MCF 10A (cell line): Measurements from ENCODE around the gene SART3. TPM values are rescaled to one million over a fixed set of nuclear protein-coding genes. Genes with fewer than 3 reads are reported as not detected.

Experiments
- BruUV-seq: library from RNA; stranded (reverse); fragments of 400-500 nt; replicated peaks from 2 replicates; lab custom pipeline; 2021; lab: Mats Ljungman, UMichigan
- CTCF ChIA-PET: fragments of 300-600 bp; sonication (Branson Sonifier 250); formaldehyde crosslinking; extraction: SDS; loops from one replicate; lab custom pipeline; 2021; ENCODE audit warnings: antibody characterized with exemption, inconsistent platforms; lab: Yijun Ruan, JAX
- POLR2A ChIA-PET: fragments of 300-600, 350-650 bp; sonication (Branson Sonifier 250); formaldehyde crosslinking; extraction: SDS; loops from one replicate; lab custom pipeline; 2020; ENCODE audit warnings: antibody characterized with exemption, inconsistent platforms; lab: Yijun Ruan, JAX
- DNase-seq: peaks from one replicate; pipeline ENCODE4 v3.0.0-alpha.2; 2018; ENCODE audit not compliant: unreplicated experiment
- H3K27ac Mint-ChIP-seq: one replicate; pipeline ENCODE4 v1.8.0; 2022; ENCODE audit warnings: mild to moderate bottlenecking, low read depth, mixed read lengths; ENCODE audit not compliant: unreplicated experiment
- H3K27me3 Mint-ChIP-seq: one replicate; pipeline ENCODE4 v1.8.0; 2022; ENCODE audit warnings: mixed read lengths; ENCODE audit not compliant: insufficient read depth, unreplicated experiment
- H3K36me3 Mint-ChIP-seq: one replicate; pipeline ENCODE4 v1.8.0; 2022; ENCODE audit warnings: mild to moderate bottlenecking, moderate library complexity, mixed read lengths; ENCODE audit not compliant: insufficient read depth, unreplicated experiment
- H3K4me1 Mint-ChIP-seq: one replicate; pipeline ENCODE4 v1.8.0; 2022; ENCODE audit warnings: mixed read lengths; ENCODE audit not compliant: insufficient read depth, unreplicated experiment
- H3K4me3 Mint-ChIP-seq: one replicate; pipeline ENCODE4 v1.8.0; 2022; ENCODE audit warnings: mild to moderate bottlenecking, moderate library complexity, mixed read lengths; ENCODE audit not compliant: unreplicated experiment
- H3K9me3 Mint-ChIP-seq: one replicate; pipeline ENCODE4 v1.8.0; 2022; ENCODE audit warnings: mixed read lengths; ENCODE audit not compliant: unreplicated experiment
- intact Hi-C: fragments of 100-400 bp; cut with micrococcal nuclease; formaldehyde crosslinking; loops from 2 replicates; pipeline ENCODE4 v1.14.1; 2022
- total RNA-seq: library from RNA; stranded (reverse); gene quantifications from 2 replicates; pipeline ENCODE4 v1.2.3, GENCODE V29; 2022
- TF ChIP-seq, protein P1 (sequence below): fragments of 200-600 bp; IDR thresholded peaks from one replicate; pipeline ENCODE4 v1.8.0; 2022; ENCODE audit warnings: antibody characterized with exemption, mild to moderate bottlenecking; ENCODE audit not compliant: unreplicated experiment

Gene SART3
- total RNA-seq, 1 experiment from 2014 or later: 73.4 TPM

DNA sequence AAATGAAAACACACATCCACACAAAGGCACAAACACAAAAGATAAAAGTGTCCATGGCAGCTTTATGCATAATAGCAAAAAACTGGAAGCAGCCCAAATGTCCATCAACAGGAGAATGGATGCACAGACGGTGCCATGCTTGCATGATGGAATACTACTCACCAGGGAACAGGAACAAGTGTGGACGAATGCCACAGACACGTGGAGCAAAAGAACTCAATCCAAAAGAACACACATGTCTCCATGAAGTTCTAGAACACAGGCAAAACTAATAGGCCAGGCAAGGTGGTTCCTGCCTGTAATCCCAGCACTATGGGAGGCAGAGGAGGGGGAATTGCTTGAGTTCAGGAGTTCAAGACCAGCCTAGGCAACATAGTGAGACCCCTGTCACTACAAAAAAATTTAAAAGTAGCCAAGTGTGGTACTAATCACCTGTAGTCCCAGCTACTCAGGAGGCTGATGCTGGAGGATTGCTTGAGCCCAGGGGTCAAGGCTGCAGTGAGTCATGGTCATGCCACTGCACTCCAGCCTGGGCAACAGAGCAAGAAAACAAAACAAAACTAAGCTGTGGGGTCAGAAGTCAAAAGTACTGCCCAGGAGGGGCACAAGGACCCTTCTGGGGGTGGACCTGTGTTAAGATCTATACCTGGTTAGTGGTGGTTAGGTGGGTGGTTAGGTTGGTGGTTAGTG is 44.2 kb upstream of the SART3 start:
- Mint-ChIP-seq H3K36me3 (no peaks in the 10 kb centered on the region), H3K27me3 (no peaks in the 10 kb centered on the region), H3K4me1 (no peaks in the 10 kb centered on the region), H3K9me3 (no peaks in the 10 kb centered on the region), H3K27ac (no peak overlapping the region), H3K4me3 (no peak overlapping the region)
- no peak for DNase-seq
- TF ChIP-seq, protein P1, sequence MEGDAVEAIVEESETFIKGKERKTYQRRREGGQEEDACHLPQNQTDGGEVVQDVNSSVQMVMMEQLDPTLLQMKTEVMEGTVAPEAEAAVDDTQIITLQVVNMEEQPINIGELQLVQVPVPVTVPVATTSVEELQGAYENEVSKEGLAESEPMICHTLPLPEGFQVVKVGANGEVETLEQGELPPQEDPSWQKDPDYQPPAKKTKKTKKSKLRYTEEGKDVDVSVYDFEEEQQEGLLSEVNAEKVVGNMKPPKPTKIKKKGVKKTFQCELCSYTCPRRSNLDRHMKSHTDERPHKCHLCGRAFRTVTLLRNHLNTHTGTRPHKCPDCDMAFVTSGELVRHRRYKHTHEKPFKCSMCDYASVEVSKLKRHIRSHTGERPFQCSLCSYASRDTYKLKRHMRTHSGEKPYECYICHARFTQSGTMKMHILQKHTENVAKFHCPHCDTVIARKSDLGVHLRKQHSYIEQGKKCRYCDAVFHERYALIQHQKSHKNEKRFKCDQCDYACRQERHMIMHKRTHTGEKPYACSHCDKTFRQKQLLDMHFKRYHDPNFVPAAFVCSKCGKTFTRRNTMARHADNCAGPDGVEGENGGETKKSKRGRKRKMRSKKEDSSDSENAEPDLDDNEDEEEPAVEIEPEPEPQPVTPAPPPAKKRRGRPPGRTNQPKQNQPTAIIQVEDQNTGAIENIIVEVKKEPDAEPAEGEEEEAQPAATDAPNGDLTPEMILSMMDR: no peak
- no TSS peak for BruUV-seq
- intact Hi-C loops: no loop called here
- POLR2A ChIA-PET: no interaction called here
- CTCF ChIA-PET: interaction anchor here (0.6 to 1.6 kb wide), 2 partner anchors 13 to 86 kb away, joined by 3 to 7 read pairs; no protein-coding TSS in a partner anchor

DNA sequence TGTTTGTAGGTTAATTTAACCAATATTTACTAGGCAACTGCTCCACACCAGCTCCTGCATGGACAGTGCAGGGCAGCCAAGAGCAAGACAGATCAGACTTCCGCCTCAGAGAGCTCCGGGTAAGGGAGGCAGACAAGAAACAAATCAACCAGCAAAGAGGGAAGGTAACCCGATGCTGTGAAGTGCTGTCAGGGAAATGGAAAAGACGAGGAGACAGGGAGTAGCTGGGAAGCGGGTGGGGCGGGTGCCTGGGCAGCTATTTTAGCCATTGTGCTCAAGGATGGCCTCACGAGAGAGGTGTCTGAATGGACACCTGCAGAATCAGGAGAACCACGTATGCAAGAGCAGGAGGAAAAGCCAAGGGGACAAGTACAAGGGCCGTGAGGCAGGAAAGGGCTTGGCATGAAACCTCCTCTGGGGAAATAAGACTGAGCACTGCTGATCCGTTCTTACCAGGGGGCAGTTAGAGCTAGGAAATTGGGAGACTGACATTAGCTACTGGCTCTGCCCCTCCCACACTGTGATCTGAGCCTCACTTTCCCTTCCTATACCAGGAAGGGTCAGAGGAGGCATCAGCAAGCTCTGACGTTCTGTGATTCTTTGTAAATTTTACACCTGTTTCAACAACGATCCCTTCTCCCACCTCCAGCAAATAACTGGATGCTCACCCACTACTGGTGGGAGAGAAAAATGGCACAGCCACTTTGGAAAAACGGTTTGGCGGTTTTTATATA is 43.4 kb upstream of the SART3 start:
- no TSS peak for BruUV-seq
- TF ChIP-seq, protein P1: no peak
- Mint-ChIP-seq H3K27ac (no peak overlapping the region), H3K4me3 (no peak overlapping the region), H3K27me3 (no peaks in the 10 kb centered on the region), H3K36me3 (no peaks in the 10 kb centered on the region), H3K9me3 (no peaks in the 10 kb centered on the region), H3K4me1 (no peaks in the 10 kb centered on the region)
- ChIA-PET CTCF (interaction anchor here (1.1 to 1.6 kb wide), 2 partner anchors 14 to 92 kb away, joined by 4 to 7 read pairs; no protein-coding TSS in a partner anchor), POLR2A (no interaction called here)
- intact Hi-C loops: no loop called here
- DNase-seq: no peak

DNA sequence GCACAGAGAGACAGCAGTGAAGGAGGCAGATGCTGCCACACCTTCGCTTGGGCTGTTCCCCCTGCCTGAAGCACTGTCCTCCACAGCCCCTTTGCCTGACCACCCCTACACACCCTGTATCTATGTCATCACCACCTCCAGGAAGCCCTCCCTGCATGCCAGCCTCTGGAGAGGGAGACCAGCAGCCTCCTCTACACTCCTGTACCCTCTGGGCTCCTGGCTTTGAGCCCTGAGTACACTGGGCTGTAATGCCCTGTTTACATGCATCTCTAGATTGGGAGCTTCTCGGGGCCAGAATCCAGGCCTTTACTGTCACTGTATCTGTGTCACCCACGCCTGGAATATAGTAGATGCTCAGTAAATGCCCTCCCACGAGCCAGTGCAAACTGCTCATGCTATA is 42.8 kb upstream of the SART3 start:
- Mint-ChIP-seq H3K4me3 (no peak overlapping the region), H3K4me1 (no peaks in the 10 kb centered on the region), H3K27me3 (no peaks in the 10 kb centered on the region), H3K27ac (no peak overlapping the region), H3K9me3 (no peaks in the 10 kb centered on the region), H3K36me3 (no peaks in the 10 kb centered on the region)
- POLR2A ChIA-PET: no interaction called here
- TF ChIP-seq, protein P1: no peak
- intact Hi-C loops: no loop called here
- DNase-seq: no peak
- no TSS peak for BruUV-seq
- CTCF ChIA-PET: interaction anchor here (0.5 to 1.6 kb wide), 3 partner anchors 14 to 232 kb away, joined by 3 to 7 read pairs (median 4); no protein-coding TSS in a partner anchor

DNA sequence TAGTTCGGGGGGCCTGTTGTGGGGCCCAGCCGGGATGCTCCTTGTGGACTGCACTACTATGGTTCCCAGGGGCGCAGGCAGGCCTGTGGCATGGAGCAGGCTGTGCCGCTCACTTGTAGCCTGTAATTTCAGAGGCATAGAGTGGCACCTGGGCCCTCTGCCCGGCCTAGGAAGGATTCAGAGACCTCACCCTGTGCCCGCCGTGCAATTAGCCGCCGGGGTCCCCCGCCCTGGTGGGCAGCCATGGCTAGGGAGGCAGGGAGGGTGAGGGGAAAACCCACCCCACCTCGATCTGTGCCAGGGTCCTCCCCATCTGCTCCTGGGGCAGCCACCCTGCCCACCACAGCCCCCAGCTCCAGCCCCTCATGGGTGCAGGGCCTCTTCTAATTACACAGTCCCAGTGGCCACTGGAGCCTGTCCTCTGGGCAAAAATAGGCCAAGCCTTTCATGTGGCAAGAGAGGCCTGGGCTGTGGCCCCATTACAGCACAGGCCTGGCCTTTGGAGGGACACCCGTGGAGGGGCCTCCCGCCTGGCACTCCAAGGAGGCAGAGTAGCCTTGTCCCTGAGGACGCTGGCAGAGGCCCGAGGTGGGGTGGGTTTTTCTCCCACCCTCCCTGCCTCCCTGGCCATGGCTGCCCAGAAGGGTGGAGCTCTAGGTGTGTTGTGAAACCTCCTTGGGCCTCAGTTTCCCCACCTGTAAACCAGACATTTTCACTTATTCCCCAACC is 42.2 kb upstream of the SART3 start:
- Mint-ChIP-seq H3K27me3 (no peaks in the 10 kb centered on the region), H3K9me3 (no peaks in the 10 kb centered on the region), H3K4me3 (no peak overlapping the region), H3K27ac (no peak overlapping the region), H3K36me3 (no peaks in the 10 kb centered on the region), H3K4me1 (no peaks in the 10 kb centered on the region)
- TF ChIP-seq, protein P1: no peak
- no TSS peak for BruUV-seq
- DNase-seq: no peak
- intact Hi-C loops: no loop called here
- POLR2A ChIA-PET: no interaction called here
- CTCF ChIA-PET: interaction anchor here (0.5 kb wide), 1 partner anchor 231 kb away, joined by 3 read pairs; no protein-coding TSS in a partner anchor
